HG02588 (cell line): ENCODE measurements around the gene PARP4.
"Not testable (repeated sequence)": the region's sequence is repeated elsewhere in the genome, so short reads cannot be mapped to it uniquely, and the experiment has no call there.

Experiments used
- ATAC-seq: cut with Tn5 transposase; IDR thresholded peaks from one replicate; pipeline ENCODE4 v1.9.1; 2021; ENCODE audit warnings: mild to moderate bottlenecking, moderate library complexity; ENCODE audit not compliant: unreplicated experiment

Gene PARP4

DNA sequence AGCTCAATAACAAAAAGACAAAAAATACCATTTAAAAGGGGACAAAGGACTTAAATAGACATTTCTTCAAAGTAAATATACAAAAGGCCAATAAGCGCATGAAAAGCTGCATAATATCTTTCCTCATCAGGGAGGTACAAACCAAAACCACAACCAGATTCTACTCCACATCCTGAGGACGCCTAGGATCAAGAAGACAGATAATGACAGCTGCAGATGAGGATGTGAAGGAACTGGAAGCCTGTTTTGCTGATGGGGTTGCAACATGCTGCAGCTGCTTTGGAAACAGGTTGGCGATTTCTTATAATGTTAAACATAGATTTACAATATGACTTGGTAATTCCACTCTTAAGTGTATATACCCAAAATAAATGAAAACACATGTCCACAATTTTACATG is 132.4 kb downstream of the PARP4 start:
- not testable (repeated sequence) for ATAC-seq

DNA sequence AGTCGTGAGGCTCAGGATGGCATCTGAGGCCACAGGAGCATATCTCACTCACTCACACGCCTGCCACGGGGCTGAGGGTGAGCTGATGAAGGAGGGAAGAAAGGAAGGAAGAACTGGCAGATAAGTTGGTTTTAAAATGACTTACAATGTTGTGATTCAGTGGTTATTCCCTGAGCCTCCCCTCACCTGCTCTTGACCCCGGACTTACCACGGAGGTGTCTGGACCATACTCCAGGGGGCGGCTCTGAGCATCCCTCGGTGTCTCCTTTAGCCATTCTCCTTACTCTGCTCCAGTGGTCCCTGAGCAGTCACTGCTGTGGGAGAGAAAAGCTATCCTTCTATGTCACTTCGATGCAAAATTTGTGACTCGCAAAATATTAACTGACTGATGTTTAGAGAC is 141.3 kb downstream of the PARP4 start:
- ATAC-seq = not testable (repeated sequence)
